Panc1 (cell line): ENCODE data around the gene PAPSS1. TPM values are rescaled to one million over a fixed set of nuclear protein-coding genes. Genes with fewer than 3 reads are reported as not detected.

Source experiments
- ATAC-seq: fragments of 200-7000 bp; cut with Tn5 transposase; 2 replicates; pipeline ENCODE4 v1.9.1; 2020; ENCODE audit warnings: mild to moderate bottlenecking, moderate library complexity
- BruUV-seq: library from RNA; stranded (reverse); fragments of 400-500 nt; replicated peaks from 2 replicates; lab custom pipeline; 2021; lab: Mats Ljungman, UMichigan
- CTCF ChIA-PET: fragments of 300-600 bp; sonication (Branson Sonifier 250); formaldehyde crosslinking; loops from one replicate; lab custom pipeline; 2022; ENCODE audit warnings: antibody characterized with exemption; lab: Charles Lee
- POLR2A ChIA-PET: fragments of 300-600 bp; sonication (Branson Sonifier 250); formaldehyde crosslinking; loops from one replicate; lab custom pipeline; 2022; ENCODE audit warnings: antibody characterized with exemption; lab: Charles Lee
- DNase-seq: peaks from one replicate; pipeline ENCODE4 v3.0.0-alpha.2; 2010; ENCODE audit warnings: low read depth, low spot score
- H3K27ac ChIP-seq: 2 replicates; pipeline ENCODE4 v1.5.1; 2011; ENCODE audit warnings: mild to moderate bottlenecking, low read length, inconsistent platforms
- H3K27me3 ChIP-seq: fragments of 200-500 bp; sonication (Bioruptor generic); 2 replicates; pipeline ENCODE4 v1.6.0; 2014; ENCODE audit warnings: low read length, inconsistent platforms; ENCODE audit not compliant: control insufficient read depth, insufficient read depth
- H3K36me3 ChIP-seq: fragments of 200-500 bp; sonication (Bioruptor generic); 2 replicates; pipeline ENCODE4 v1.5.1; 2014; ENCODE audit warnings: inconsistent platforms, mild to moderate bottlenecking, low read length, moderate library complexity; ENCODE audit not compliant: control insufficient read depth, insufficient read depth
- H3K4me1 ChIP-seq: 2 replicates; pipeline ENCODE4 v1.5.1; 2011; ENCODE audit warnings: inconsistent platforms, mild to moderate bottlenecking, low read length, moderate library complexity; ENCODE audit not compliant: control insufficient read depth, insufficient read depth
- H3K4me3 ChIP-seq, 2 experiments: 2 replicates each; pipeline ENCODE4 v1.5.1; 2011 to 2012; ENCODE audit warnings: low read depth in 2 of 2, low read length in 2 of 2, mild to moderate bottlenecking in 2 of 2, inconsistent platforms in 1 of 2, moderate library complexity in 1 of 2
- H3K9me3 ChIP-seq: fragments of 200-500 bp; sonication (Bioruptor generic); 2 replicates; pipeline ENCODE4 v1.5.1; 2014; ENCODE audit warnings: low read depth, mild to moderate bottlenecking, inconsistent platforms, low read length, moderate library complexity; ENCODE audit not compliant: control insufficient read depth, insufficient read depth
- POLR2AphosphoS5 ChIP-seq: IDR thresholded peaks from 2 replicates; pipeline ENCODE4 v1.6.1; 2012; ENCODE audit warnings: mild to moderate bottlenecking, low read depth, low read length, moderate library complexity
- SIN3A ChIP-seq: IDR thresholded peaks from 2 replicates; pipeline ENCODE4 v1.6.1; 2012; ENCODE audit warnings: low read depth, mild to moderate bottlenecking, low read length, moderate library complexity, borderline replicate concordance; ENCODE audit not compliant: insufficient read depth
- TCF7L2 ChIP-seq: IDR thresholded peaks from 2 replicates; pipeline ENCODE4 v1.6.1; 2011; ENCODE audit warnings: mild to moderate bottlenecking, low read depth, low read length, inconsistent platforms
- in situ Hi-C: cut with HindIII; loops from 2 replicates; pipeline ENCODE4 v1.10.0; 2016; ENCODE audit warnings: low sequenced_read_pairs, low pct_unique_long_range_greater_than_20kb
- intact Hi-C: fragments of 100-400 bp; cut with micrococcal nuclease; formaldehyde crosslinking; loops from one replicate; pipeline ENCODE4 v1.10.0; 2022; ENCODE audit not compliant: unreplicated experiment
- total RNA-seq: library from RNA; stranded (reverse); gene quantifications from one replicate; pipeline ENCODE4 v1.2.1, GENCODE V29; 2021; ENCODE audit not compliant: unreplicated experiment
- TF ChIP-seq, protein P1 (sequence below), 2 experiments: IDR thresholded peaks; 2 replicates each; pipeline ENCODE4 v1.6.1; 2011 to 2012; ENCODE audit warnings: low read depth in 2 of 2, control low read depth in 1 of 2, low read length in 1 of 2, mild to moderate bottlenecking in 1 of 2, moderate library complexity in 1 of 2; ENCODE audit not compliant: insufficient read depth in 1 of 2
- TF ChIP-seq, protein P2 (sequence below): fragments of 450-650 bp; IDR thresholded peaks from 2 replicates; pipeline ENCODE4 v1.5.1; 2017; ENCODE audit warnings: mild to moderate bottlenecking

Gene PAPSS1
- total RNA-seq, 1 experiment from 2014 or later = 28.1 TPM

GRCh38 chr4:107658400-107659336, 61.4 kb downstream of the PAPSS1 start:
- Histone ChIP-seq H3K36me3 (no peaks in the 10 kb centered on the region), H3K27ac (no peak overlapping the region), H3K27me3 (no peaks in the 10 kb centered on the region), H3K4me1 (no peaks in the 10 kb centered on the region), H3K4me3 (no peak overlapping the region), H3K9me3 (no peaks in the 10 kb centered on the region)
- no peak for TF ChIP-seq SIN3A
- TF ChIP-seq, protein P1, sequence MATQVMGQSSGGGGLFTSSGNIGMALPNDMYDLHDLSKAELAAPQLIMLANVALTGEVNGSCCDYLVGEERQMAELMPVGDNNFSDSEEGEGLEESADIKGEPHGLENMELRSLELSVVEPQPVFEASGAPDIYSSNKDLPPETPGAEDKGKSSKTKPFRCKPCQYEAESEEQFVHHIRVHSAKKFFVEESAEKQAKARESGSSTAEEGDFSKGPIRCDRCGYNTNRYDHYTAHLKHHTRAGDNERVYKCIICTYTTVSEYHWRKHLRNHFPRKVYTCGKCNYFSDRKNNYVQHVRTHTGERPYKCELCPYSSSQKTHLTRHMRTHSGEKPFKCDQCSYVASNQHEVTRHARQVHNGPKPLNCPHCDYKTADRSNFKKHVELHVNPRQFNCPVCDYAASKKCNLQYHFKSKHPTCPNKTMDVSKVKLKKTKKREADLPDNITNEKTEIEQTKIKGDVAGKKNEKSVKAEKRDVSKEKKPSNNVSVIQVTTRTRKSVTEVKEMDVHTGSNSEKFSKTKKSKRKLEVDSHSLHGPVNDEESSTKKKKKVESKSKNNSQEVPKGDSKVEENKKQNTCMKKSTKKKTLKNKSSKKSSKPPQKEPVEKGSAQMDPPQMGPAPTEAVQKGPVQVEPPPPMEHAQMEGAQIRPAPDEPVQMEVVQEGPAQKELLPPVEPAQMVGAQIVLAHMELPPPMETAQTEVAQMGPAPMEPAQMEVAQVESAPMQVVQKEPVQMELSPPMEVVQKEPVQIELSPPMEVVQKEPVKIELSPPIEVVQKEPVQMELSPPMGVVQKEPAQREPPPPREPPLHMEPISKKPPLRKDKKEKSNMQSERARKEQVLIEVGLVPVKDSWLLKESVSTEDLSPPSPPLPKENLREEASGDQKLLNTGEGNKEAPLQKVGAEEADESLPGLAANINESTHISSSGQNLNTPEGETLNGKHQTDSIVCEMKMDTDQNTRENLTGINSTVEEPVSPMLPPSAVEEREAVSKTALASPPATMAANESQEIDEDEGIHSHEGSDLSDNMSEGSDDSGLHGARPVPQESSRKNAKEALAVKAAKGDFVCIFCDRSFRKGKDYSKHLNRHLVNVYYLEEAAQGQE (IDR thresholded peaks at IDR 0.05; ENCODE audit: insufficient read depth in 1 of 2, low read depth in 2 of 2, low read length in 1 of 2) = no peak
- TF ChIP-seq POLR2AphosphoS5 = no peak
- TF ChIP-seq, protein P2, sequence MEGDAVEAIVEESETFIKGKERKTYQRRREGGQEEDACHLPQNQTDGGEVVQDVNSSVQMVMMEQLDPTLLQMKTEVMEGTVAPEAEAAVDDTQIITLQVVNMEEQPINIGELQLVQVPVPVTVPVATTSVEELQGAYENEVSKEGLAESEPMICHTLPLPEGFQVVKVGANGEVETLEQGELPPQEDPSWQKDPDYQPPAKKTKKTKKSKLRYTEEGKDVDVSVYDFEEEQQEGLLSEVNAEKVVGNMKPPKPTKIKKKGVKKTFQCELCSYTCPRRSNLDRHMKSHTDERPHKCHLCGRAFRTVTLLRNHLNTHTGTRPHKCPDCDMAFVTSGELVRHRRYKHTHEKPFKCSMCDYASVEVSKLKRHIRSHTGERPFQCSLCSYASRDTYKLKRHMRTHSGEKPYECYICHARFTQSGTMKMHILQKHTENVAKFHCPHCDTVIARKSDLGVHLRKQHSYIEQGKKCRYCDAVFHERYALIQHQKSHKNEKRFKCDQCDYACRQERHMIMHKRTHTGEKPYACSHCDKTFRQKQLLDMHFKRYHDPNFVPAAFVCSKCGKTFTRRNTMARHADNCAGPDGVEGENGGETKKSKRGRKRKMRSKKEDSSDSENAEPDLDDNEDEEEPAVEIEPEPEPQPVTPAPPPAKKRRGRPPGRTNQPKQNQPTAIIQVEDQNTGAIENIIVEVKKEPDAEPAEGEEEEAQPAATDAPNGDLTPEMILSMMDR = no peak
- no peak for TF ChIP-seq TCF7L2
- no peak for ATAC-seq
- BruUV-seq = no TSS peak
- in situ Hi-C loops (no loop called here), intact Hi-C loops (no loop called here)
- DNase-seq = no peak
- ChIA-PET CTCF (no interaction called here), POLR2A (no interaction called here)

GRCh38 chr4:107655289-107655688, 64.7 kb downstream of the PAPSS1 start:
- Histone ChIP-seq H3K27ac (no peak overlapping the region), H3K4me1 (no peaks in the 10 kb centered on the region), H3K9me3 (no peaks in the 10 kb centered on the region), H3K27me3 (no peaks in the 10 kb centered on the region), H3K36me3 (no peaks in the 10 kb centered on the region), H3K4me3 (no peak overlapping the region)
- DNase-seq (no peak), ATAC-seq (no peak)
- CTCF ChIA-PET = no interaction called here
- in situ Hi-C loops (no loop called here), intact Hi-C loops (no loop called here)
- no peak for TF ChIP-seq TCF7L2
- TF ChIP-seq, protein P2 = no peak
- TF ChIP-seq, protein P1 (IDR thresholded peaks at IDR 0.05; ENCODE audit: insufficient read depth in 1 of 2, low read depth in 2 of 2, low read length in 1 of 2) = no peak
- no peak for TF ChIP-seq SIN3A
- no peak for TF ChIP-seq POLR2AphosphoS5
- POLR2A ChIA-PET = no interaction called here
- no TSS peak for BruUV-seq
